OCI-LY3 (cell line): Measurements from ENCODE around the gene OR8D4.

Experiments used
- EZH2phosphoT487 ChIP-seq: fragments of 200-600 bp; shearing (Covaris generic); IDR thresholded peaks from 2 replicates; pipeline ENCODE4 v1.6.1; 2018; ENCODE audit warnings: antibody characterized with exemption, mixed run types, low read depth
- TF ChIP-seq, protein P1 (sequence below): fragments of 200-600, 300-600 bp; sonication (generic); IDR thresholded peaks from 2 replicates; pipeline ENCODE4 v1.5.1; 2014; ENCODE audit warnings: antibody characterized with exemption, low read length, low read depth

DNA sequence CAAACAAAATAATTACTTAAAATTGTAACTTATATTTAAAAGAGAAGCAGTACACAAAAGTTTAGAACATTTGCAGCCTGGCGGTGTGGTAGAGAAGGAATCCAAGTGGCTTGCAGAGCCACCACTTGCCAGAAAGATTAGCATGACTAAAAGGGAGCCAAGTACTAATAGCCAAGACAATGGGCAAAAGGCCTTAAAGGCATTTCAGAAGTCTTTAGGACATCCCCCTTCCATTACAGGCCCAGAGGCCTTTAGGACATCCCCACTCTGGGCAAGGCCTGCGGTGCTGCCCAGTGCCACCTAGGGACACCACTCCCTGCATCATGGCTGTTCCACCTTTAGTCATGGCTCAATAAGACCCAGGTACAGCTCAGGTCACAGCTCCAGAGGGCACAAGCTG, 48.9 kb upstream of the OR8D4 start:
- no peak for TF ChIP-seq EZH2phosphoT487
- TF ChIP-seq, protein P1, sequence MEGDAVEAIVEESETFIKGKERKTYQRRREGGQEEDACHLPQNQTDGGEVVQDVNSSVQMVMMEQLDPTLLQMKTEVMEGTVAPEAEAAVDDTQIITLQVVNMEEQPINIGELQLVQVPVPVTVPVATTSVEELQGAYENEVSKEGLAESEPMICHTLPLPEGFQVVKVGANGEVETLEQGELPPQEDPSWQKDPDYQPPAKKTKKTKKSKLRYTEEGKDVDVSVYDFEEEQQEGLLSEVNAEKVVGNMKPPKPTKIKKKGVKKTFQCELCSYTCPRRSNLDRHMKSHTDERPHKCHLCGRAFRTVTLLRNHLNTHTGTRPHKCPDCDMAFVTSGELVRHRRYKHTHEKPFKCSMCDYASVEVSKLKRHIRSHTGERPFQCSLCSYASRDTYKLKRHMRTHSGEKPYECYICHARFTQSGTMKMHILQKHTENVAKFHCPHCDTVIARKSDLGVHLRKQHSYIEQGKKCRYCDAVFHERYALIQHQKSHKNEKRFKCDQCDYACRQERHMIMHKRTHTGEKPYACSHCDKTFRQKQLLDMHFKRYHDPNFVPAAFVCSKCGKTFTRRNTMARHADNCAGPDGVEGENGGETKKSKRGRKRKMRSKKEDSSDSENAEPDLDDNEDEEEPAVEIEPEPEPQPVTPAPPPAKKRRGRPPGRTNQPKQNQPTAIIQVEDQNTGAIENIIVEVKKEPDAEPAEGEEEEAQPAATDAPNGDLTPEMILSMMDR, result no peak
